Measurements from ENCODE around the gene SUSD2.

SUSD2 gene

GRCh38 chr22:24149198-24149590, 32.1 kb upstream of the SUSD2 start:
- DNase-seq (ENCODE audit: low read depth), result no peak

GRCh38 chr22:24153353-24153752, 27.9 kb upstream of the SUSD2 start:
- DNase-seq (ENCODE audit: low read depth), result no peak

GRCh38 chr22:24153959-24154358, 27.3 kb upstream of the SUSD2 start:
- no peak for DNase-seq (ENCODE audit: low read depth)

GRCh38 chr22:24154826-24155225, 26.5 kb upstream of the SUSD2 start:
- no peak for DNase-seq (ENCODE audit: low read depth)

- peak; percentile 78 for DNase-seq (ENCODE audit: low read depth)
These were observed 25.6 kb upstream of the SUSD2 start for GRCh38 chr22:24155627-24156140.

- DNase-seq (ENCODE audit: low read depth), result no peak
These were observed 25.0 kb upstream of the SUSD2 start for GRCh38 chr22:24156141-24156912.

GRCh38 chr22:24156913-24157821, 24.1 kb upstream of the SUSD2 start:
- peak; percentile 92 for DNase-seq (ENCODE audit: low read depth)

- no peak for DNase-seq (ENCODE audit: low read depth)
These were observed 23.5 kb upstream of the SUSD2 start for GRCh38 chr22:24157822-24158135.

GRCh38 chr22:24159650-24160049, 21.6 kb upstream of the SUSD2 start:
- no peak for DNase-seq (ENCODE audit: low read depth)

- no peak for DNase-seq (ENCODE audit: low read depth)
These were observed 20.7 kb upstream of the SUSD2 start for GRCh38 chr22:24160546-24160945.

GRCh38 chr22:24161485-24161884, 19.8 kb upstream of the SUSD2 start:
- no peak for DNase-seq (ENCODE audit: low read depth)

- no peak for DNase-seq (ENCODE audit: low read depth)
These were observed 19.4 kb upstream of the SUSD2 start for GRCh38 chr22:24161909-24162308.

GRCh38 chr22:24162436-24162835, 18.9 kb upstream of the SUSD2 start:
- no peak for DNase-seq (ENCODE audit: low read depth)

GRCh38 chr22:24164243-24164642, 17.0 kb upstream of the SUSD2 start:
- DNase-seq (ENCODE audit: low read depth), result no peak

- DNase-seq (ENCODE audit: low read depth), result no peak
These were observed 16.3 kb upstream of the SUSD2 start for GRCh38 chr22:24164940-24165339.

- no peak for DNase-seq (ENCODE audit: low read depth)
These were observed 15.6 kb upstream of the SUSD2 start for GRCh38 chr22:24165673-24166072.

- DNase-seq (ENCODE audit: low read depth), result no peak
These were observed 14.5 kb upstream of the SUSD2 start for GRCh38 chr22:24166811-24167210.

GRCh38 chr22:24169439-24170058, 11.7 kb upstream of the SUSD2 start:
- no peak for DNase-seq (ENCODE audit: low read depth)

- no peak for DNase-seq (ENCODE audit: low read depth)
These were observed 11.1 kb upstream of the SUSD2 start for GRCh38 chr22:24170188-24170587.

- DNase-seq (ENCODE audit: low read depth), result no peak
These were observed 10.7 kb upstream of the SUSD2 start for GRCh38 chr22:24170632-24171031.

GRCh38 chr22:24171822-24172221, 9.5 kb upstream of the SUSD2 start:
- no peak for DNase-seq (ENCODE audit: low read depth)

GRCh38 chr22:24175160-24175808, 6.0 kb upstream of the SUSD2 start:
- DNase-seq (ENCODE audit: low read depth), result peak; percentile 35
